ENCODE data around the gene HLA-G. TPM values are rescaled to one million over a fixed set of nuclear protein-coding genes. Genes with fewer than 3 reads are reported as not detected.
A peak's percentile ranks its signal among the peaks of the same experiment; 100 is the strongest.

HLA-G gene
- total RNA-seq, 1 donor from 2014 or later, result not detected

- Mint-ChIP-seq H3K4me3 (no peak overlapping the region), H3K9me3 (no peaks in the 10 kb centered on the region), H3K36me3 (ENCODE audit: low read depth) (no peaks in the 10 kb centered on the region), H3K27ac (ENCODE audit: unreplicated experiment) (no peak overlapping the region), H3K4me1 (no peaks in the 10 kb centered on the region), H3K27me3 (ENCODE audit: low read depth) (peaks cover 93% of the 10 kb centered on the region)
- no peak for DNase-seq (ENCODE audit: low read depth, low spot score)
- TF ChIP-seq, protein P1, sequence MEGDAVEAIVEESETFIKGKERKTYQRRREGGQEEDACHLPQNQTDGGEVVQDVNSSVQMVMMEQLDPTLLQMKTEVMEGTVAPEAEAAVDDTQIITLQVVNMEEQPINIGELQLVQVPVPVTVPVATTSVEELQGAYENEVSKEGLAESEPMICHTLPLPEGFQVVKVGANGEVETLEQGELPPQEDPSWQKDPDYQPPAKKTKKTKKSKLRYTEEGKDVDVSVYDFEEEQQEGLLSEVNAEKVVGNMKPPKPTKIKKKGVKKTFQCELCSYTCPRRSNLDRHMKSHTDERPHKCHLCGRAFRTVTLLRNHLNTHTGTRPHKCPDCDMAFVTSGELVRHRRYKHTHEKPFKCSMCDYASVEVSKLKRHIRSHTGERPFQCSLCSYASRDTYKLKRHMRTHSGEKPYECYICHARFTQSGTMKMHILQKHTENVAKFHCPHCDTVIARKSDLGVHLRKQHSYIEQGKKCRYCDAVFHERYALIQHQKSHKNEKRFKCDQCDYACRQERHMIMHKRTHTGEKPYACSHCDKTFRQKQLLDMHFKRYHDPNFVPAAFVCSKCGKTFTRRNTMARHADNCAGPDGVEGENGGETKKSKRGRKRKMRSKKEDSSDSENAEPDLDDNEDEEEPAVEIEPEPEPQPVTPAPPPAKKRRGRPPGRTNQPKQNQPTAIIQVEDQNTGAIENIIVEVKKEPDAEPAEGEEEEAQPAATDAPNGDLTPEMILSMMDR (conservative IDR thresholded peaks at IDR 0.05), result no peak
Observed at GRCh38 chr6:29841030-29841429, 13.4 kb downstream of the HLA-G start.

DNA sequence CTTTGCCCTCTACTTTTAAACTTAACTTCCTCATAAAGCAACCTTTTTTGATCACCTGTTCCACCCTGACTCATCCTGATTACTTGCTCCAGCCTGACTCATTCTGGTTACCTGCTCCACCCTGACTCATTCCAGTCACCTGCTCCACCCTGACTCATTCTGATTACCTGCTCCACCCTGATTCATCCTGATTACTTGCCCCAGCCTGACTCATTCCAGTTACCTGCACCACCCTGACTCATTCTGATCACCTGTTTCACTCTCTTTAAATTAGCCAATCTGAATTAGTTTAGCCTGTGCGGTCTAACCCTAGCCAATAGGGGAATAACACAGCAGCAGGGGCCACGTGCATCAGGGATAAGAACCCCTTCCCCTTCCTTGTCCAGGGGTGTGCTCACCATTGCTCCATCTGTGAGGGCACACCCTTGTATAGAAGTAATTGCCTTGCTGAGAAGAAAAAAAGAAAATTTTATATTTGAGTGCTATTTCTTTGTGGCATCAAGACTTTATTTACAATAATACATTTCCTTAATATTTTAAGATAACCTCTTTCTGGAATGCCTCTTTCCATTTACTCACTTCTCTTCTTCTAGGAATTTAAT lies 17.9 kb downstream of the HLA-G start:
- no peak for DNase-seq (ENCODE audit: low read depth, low spot score)
- H3K27ac Mint-ChIP-seq (ENCODE audit: unreplicated experiment), result no peak overlapping the region
- H3K4me1 Mint-ChIP-seq, result no peaks in the 10 kb centered on the region
- H3K4me3 Mint-ChIP-seq, result no peak overlapping the region
- no peaks in the 10 kb centered on the region for H3K9me3 Mint-ChIP-seq
- H3K27me3 Mint-ChIP-seq (ENCODE audit: low read depth), result peaks cover 88% of the 10 kb centered on the region
- no peaks in the 10 kb centered on the region for H3K36me3 Mint-ChIP-seq (ENCODE audit: low read depth)
- TF ChIP-seq, protein P1 (conservative IDR thresholded peaks at IDR 0.05), result no peak

DNA sequence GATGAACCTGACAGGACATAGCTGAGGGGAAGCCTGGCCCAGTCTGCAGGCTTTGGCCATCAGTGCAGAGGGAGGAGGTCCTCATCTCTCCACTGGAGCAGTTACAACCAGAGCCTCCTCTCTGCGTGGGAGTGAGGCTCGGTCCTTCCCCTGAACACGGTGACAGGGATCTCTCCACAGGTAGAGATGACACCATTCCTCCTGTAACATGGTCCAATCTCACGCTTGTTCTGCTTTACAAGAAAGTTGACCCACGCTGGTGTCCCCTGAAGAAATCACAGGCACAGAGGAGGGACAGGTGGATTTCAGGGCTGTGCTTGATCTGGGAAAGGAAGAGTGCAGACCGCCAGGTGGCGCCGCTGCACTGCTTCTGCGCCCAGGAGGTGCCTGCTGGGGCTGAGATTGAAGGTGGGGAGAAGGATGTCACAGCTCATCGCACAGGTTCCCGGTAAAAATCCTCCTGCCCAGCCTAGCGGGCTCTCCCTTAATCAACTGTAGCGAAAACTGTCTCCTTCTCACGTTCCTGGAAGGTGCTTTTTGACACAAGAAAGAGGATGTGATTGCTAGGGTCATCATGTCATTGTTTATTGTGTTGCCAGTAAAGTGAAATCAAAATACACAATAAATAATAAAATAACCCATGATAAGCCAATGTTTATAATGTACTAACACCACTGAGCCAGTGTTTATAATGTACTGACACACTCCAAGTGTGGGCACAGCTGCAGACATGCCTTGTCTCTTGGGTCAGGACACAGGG lies 20.4 kb downstream of the HLA-G start:
- TF ChIP-seq, protein P1 (conservative IDR thresholded peaks at IDR 0.05), result peak; percentile 97
- no peak overlapping the region for H3K4me3 Mint-ChIP-seq
- H3K27ac Mint-ChIP-seq (ENCODE audit: unreplicated experiment), result no peak overlapping the region
- DNase-seq (ENCODE audit: low read depth, low spot score), result peak; percentile 77
- H3K36me3 Mint-ChIP-seq (ENCODE audit: low read depth), result no peaks in the 10 kb centered on the region
- H3K9me3 Mint-ChIP-seq, result no peaks in the 10 kb centered on the region
- no peaks in the 10 kb centered on the region for H3K4me1 Mint-ChIP-seq
- H3K27me3 Mint-ChIP-seq (ENCODE audit: low read depth), result peaks cover 84% of the 10 kb centered on the region

DNA sequence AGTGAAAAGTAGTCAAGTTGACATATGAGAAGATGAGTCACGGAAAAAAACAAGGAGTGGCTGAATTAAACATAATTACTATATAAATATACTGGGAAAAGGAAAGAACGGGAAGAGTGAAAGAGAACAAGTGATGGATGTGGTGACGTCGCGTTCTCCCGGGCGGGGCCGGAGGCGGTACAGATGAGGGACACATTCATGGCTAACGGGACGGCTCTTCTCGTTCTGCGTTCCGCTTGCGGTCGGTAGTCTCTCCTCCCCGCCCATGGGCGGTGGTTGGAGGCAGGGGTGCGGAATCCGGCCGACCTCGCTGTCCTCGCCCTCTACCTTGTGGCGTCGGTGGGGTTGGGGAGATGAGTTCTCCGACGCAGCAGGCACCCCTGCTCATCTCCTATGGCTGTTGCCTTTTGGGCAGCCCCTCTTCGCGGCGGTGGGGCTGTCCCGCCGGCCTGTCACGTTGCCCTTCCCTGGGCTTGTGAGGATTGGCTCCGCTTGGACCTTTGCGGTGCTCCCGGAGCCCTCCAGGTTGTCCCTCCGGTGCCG lies 22.5 kb downstream of the HLA-G start:
- TF ChIP-seq, protein P1 (conservative IDR thresholded peaks at IDR 0.05), result no peak
- H3K4me1 Mint-ChIP-seq, result no peaks in the 10 kb centered on the region
- no peak for DNase-seq (ENCODE audit: low read depth, low spot score)
- H3K27ac Mint-ChIP-seq (ENCODE audit: unreplicated experiment), result no peak overlapping the region
- no peak overlapping the region for H3K4me3 Mint-ChIP-seq
- no peaks in the 10 kb centered on the region for H3K9me3 Mint-ChIP-seq
- H3K27me3 Mint-ChIP-seq (ENCODE audit: low read depth), result peaks cover 79% of the 10 kb centered on the region
- no peaks in the 10 kb centered on the region for H3K36me3 Mint-ChIP-seq (ENCODE audit: low read depth)

DNA sequence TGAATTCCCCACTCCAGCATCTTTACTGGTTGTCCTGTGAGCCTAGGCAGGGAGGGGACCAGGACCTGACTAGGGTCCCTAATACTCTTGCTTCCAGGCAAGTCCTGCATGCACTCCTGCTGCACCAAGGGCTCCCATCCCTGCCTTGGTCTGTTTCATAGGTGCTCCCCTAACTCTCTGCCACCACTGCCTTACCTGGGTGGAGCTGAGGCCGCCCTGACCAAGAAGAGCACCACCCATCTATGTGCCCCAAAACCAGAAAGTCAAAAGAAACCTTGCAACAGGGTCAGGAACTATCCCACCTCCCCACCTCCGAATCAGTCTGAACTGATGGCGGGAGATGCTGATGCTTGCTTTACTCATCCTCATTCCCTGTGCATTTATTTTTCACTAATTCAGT lies 23.6 kb downstream of the HLA-G start:
- Mint-ChIP-seq H3K27me3 (ENCODE audit: low read depth) (peaks cover 74% of the 10 kb centered on the region), H3K4me3 (no peak overlapping the region), H3K9me3 (no peaks in the 10 kb centered on the region), H3K36me3 (ENCODE audit: low read depth) (no peaks in the 10 kb centered on the region), H3K4me1 (no peaks in the 10 kb centered on the region), H3K27ac (ENCODE audit: unreplicated experiment) (no peak overlapping the region)
- TF ChIP-seq, protein P1 (conservative IDR thresholded peaks at IDR 0.05), result no peak
- no peak for DNase-seq (ENCODE audit: low read depth, low spot score)
